H1 (cell line): ENCODE data around the gene SEC24C.
A peak's percentile ranks its signal among the peaks of the same experiment; 100 is the strongest.

ENCODE experiments used
- ATF2 ChIP-seq: IDR thresholded peaks from 2 replicates; pipeline ENCODE4 v1.6.1; 2012; ENCODE audit warnings: low read length, inconsistent platforms
- CTCF ChIP-seq, 3 experiments: IDR thresholded peaks; 1 replicate in 2 of 3; 2 replicates in 1 of 3; pipeline versions ENCODE4 v1.5.1 to v1.6.1; 2011; ENCODE audit warnings: low read length in 3 of 3, mild to moderate bottlenecking in 3 of 3, inconsistent platforms in 2 of 3, low read depth in 1 of 3, moderate library complexity in 1 of 3; ENCODE audit not compliant: insufficient read depth in 1 of 3; ENCODE audit errors: control extremely low read depth in 1 of 3
- EZH2 ChIP-seq: fragments of 200-600 bp; sonication (generic); IDR thresholded peaks from 2 replicates; pipeline ENCODE4 v1.7.1; 2012; ENCODE audit warnings: low read depth, mild to moderate bottlenecking, moderate library complexity, low read length, inconsistent platforms; ENCODE audit not compliant: severe bottlenecking
- GABPA ChIP-seq: IDR thresholded peaks from 2 replicates; pipeline ENCODE4 v1.6.1; 2011; ENCODE audit warnings: mild to moderate bottlenecking, low read length, moderate library complexity, borderline replicate concordance; ENCODE audit not compliant: insufficient read depth
- JUND ChIP-seq: IDR thresholded peaks from 2 replicates; pipeline ENCODE4 v1.6.1; 2011; ENCODE audit warnings: mild to moderate bottlenecking, improper control_type of control experiment, low read length
- POLR2A ChIP-seq, 2 experiments: IDR thresholded peaks; 1 replicate in 1 of 2; 2 replicates in 1 of 2; pipeline ENCODE4 v1.6.1; 2011; ENCODE audit warnings: low read depth in 2 of 2, low read length in 2 of 2, mild to moderate bottlenecking in 2 of 2; ENCODE audit errors: control extremely low read depth in 1 of 2
- POLR2AphosphoS5 ChIP-seq: IDR thresholded peaks from 2 replicates; pipeline ENCODE4 v1.6.1; 2011; ENCODE audit warnings: low read depth, low read length
- RAD21 ChIP-seq, 2 experiments: IDR thresholded peaks in 1 of 2; conservative IDR thresholded peaks in 1 of 2; 2 replicates each; pipeline ENCODE4 v1.6.1; 2011; ENCODE audit warnings: low read depth in 2 of 2, low read length in 2 of 2, improper control_type of control experiment in 1 of 2, inconsistent platforms in 1 of 2, mild to moderate bottlenecking in 1 of 2, moderate library complexity in 1 of 2
- RFX5 ChIP-seq: IDR thresholded peaks from 2 replicates; pipeline ENCODE4 v1.6.1; 2011; ENCODE audit warnings: low read depth, low read length, improper control_type of control experiment, borderline replicate concordance
- SP2 ChIP-seq: IDR thresholded peaks from 2 replicates; pipeline ENCODE4 v1.6.1; 2012; ENCODE audit warnings: mild to moderate bottlenecking, low read length, inconsistent platforms
- SP4 ChIP-seq: IDR thresholded peaks from 2 replicates; pipeline ENCODE4 v1.6.1; 2012; ENCODE audit warnings: low read length, inconsistent platforms
- SRF ChIP-seq: IDR thresholded peaks from 2 replicates; pipeline ENCODE4 v1.6.1; 2011; ENCODE audit warnings: mild to moderate bottlenecking, low read depth, low read length, moderate library complexity

DNA sequence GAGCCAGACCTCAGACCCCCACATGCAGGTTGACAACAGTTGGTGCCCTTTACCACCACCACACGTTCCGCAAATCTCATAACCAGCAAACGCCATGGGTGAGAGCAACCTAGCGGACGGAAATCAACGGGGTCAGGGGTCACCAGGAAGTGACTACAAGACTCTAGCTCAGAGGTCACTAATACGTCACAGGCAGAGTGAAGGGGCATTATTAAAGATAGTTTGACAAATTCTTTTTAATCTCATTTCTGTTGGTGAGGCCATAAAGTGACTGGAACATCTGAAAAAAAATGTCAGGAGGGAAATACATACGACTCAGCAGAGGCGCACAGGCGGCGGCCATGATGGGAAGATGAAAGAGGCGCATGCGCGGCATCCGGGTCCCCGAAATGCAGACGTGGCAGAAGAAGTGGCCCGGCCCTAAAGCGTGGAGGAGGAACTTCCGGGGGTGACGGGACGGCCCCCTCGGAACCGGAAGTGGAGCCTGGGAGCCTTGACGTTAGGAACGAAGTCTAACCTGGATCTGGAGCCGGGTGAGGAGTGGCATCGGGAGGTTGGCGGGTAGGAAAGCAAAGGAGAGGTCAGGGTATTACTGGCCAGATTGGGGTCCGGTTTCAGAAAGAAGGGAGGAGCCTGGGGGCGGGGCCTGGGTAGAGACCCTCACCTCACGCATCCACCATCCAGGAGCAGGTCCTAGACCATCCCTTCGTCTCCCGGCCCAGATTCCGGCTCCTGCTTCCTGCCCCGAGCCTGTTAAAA, at the start of gene SEC24C:
- TF ChIP-seq GABPA (peak; percentile 95), JUND (no peak), CTCF (IDR thresholded peaks at IDR 0.05; ENCODE audit: control extremely low read depth in 1 of 3, insufficient read depth in 1 of 3, low read depth in 1 of 3, low read length in 3 of 3) (peak in 1 of 3 experiments; percentile 2; a peak in 2 of 4 replicates), SRF (no peak), POLR2AphosphoS5 (peak; percentile 91), RFX5 (no peak), RAD21 (IDR thresholded peaks at IDR 0.05 in 1 of 2, conservative IDR thresholded peaks at IDR 0.05 in 1 of 2; ENCODE audit: low read depth in 2 of 2, low read length in 2 of 2) (no peak), POLR2A (IDR thresholded peaks at IDR 0.05; ENCODE audit: control extremely low read depth in 1 of 2, low read depth in 2 of 2, low read length in 2 of 2) (peak; percentile 25 to 68), ATF2 (peak; percentile 35; the same call in 1 of the 2 replicates), SP4 (peak; percentile 51; the same call in 1 of the 2 replicates), EZH2 (no peak), SP2 (no peak)
